Activated CD4-positive, alpha-beta memory T cell treated with anti-CD3 and anti-CD28 coated beads, Interleukin-2, amount 10 ng/mL, durations not matched to agents 7 days and 5 days (primary cell): ENCODE results near the gene KCP. TPM values are rescaled to one million over a fixed set of nuclear protein-coding genes. Genes with fewer than 3 reads are reported as not detected.

Experiments used
- CTCF ChIA-PET: fragments of 350-600 bp; sonication (Branson Sonifier 250); formaldehyde crosslinking; loops from one replicate; lab custom pipeline; 2021; ENCODE audit warnings: antibody characterized with exemption, inconsistent platforms; lab: Charles Lee
- POLR2A ChIA-PET: fragments of 350-600 bp; sonication (Branson Sonifier 250); formaldehyde crosslinking; loops from one replicate; lab custom pipeline; 2021; ENCODE audit warnings: antibody characterized with exemption; lab: Charles Lee
- DNase-seq: peaks from one replicate; pipeline ENCODE4 v3.0.0-alpha.2; 2020
- H3K27ac Mint-ChIP-seq: one replicate; pipeline ENCODE4 v1.8.0; 2021; ENCODE audit warnings: mild to moderate bottlenecking, mixed read lengths
- H3K27me3 Mint-ChIP-seq: one replicate; pipeline ENCODE4 v1.8.0; 2021; ENCODE audit warnings: mixed read lengths
- H3K36me3 Mint-ChIP-seq: one replicate; pipeline ENCODE4 v1.8.0; 2021; ENCODE audit warnings: low read depth, mixed read lengths
- H3K4me1 Mint-ChIP-seq: one replicate; pipeline ENCODE4 v1.8.0; 2021; ENCODE audit warnings: mixed read lengths
- H3K4me3 Mint-ChIP-seq: one replicate; pipeline ENCODE4 v1.8.0; 2021; ENCODE audit warnings: mild to moderate bottlenecking, mixed read lengths
- H3K9me3 Mint-ChIP-seq: one replicate; pipeline ENCODE4 v1.8.0; 2021; ENCODE audit warnings: mixed read lengths
- total RNA-seq, 2 experiments: library from RNA; stranded (reverse); gene quantifications; one replicate each; pipeline ENCODE4 v1.2.3, GENCODE V29; 2021

Gene KCP
- under 1 TPM; 0.20 to 0.33 TPM for total RNA-seq

DNA sequence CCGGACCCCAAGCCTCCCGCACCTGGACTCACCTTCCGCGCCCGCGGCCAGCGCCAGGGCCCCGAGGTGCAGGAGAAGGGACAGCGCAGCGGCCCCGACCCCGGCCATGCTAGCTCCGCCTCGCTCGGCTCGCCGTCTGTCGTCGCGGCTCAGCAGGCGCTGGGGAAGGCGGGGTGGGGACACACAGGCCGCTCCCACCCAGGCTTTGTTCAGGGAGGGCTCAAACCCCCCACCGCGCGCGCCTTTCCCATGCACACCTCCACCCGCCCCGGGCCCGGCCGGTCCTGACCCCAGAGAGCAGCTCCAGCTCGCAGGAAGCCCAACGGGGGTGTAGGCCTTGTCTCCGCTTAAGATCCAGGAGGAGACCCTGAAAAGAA, at the start of gene KCP:
KCP (minus strand) TSS at position 141 of the 377 bp plus-strand sequence; CDS start at position 108, 33 bp downstream.
- Mint-ChIP-seq H3K27ac (no peak within 1 kb of the TSS), H3K27me3 (peaks cover 53% of the 10 kb centered on the region), H3K4me1 (peaks cover 3% of the 10 kb centered on the region), H3K36me3 (no peaks in the 10 kb centered on the region), H3K4me3 (no peak within 1 kb of the TSS), H3K9me3 (no peaks in the 10 kb centered on the region)
- ChIA-PET POLR2A (no interaction called here), CTCF (no interaction called here)
- no peak for DNase-seq

DNA sequence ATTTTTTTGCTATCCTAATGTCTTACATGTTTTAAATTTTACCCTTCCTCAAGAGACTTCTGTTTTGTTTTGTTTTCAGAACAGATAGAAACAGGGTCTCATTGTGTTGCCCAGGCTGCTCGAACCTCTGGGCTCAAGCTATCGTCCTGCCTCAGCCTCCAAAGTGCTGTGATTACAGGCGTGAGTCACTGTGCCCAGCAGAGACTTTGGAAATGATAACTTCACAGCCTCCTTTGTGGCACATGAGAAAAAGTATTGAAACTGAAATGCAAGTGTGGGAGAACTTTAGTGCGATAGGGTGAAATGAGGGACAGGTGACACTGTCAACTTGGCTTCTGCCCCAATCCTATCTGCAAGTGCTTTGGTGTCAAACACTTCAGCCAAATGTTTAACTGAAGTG, 48.8 kb upstream of the KCP start:
- CTCF ChIA-PET: interaction anchor here (1.2 kb wide), 1 partner anchor 132 kb away, joined by 3 read pairs; no protein-coding TSS in a partner anchor
- Mint-ChIP-seq H3K36me3 (peaks cover 66% of the 10 kb centered on the region), H3K9me3 (no peaks in the 10 kb centered on the region), H3K4me1 (peaks cover 16% of the 10 kb centered on the region), H3K27ac (no peak overlapping the region), H3K4me3 (no peak overlapping the region), H3K27me3 (no peaks in the 10 kb centered on the region)
- DNase-seq: no peak
- POLR2A ChIA-PET: no interaction called here

DNA sequence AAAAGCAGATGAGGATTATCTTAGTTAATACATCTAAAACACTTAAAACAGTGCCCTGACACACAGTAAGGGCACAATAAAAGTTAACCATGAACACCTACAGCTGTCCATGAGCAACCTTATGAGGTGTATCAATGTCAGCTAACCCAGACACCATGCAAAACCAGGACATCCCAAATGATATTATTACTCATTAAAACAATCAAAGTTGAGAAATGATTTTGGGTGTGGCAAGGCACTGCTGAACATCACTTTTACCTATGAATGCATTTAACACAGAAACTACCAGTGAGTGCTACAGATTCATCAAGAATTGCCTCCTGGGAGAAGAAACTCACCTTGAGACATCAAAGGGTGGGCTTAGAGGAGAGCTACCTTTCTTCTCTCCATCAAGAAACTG, 45.5 kb upstream of the KCP start:
- Mint-ChIP-seq H3K4me3 (no peak overlapping the region), H3K4me1 (no peaks in the 10 kb centered on the region), H3K36me3 (peaks cover 65% of the 10 kb centered on the region), H3K27me3 (no peaks in the 10 kb centered on the region), H3K27ac (no peak overlapping the region), H3K9me3 (no peaks in the 10 kb centered on the region)
- ChIA-PET POLR2A (interaction anchor here (1.1 kb wide), 1 partner anchor 14 kb away, joined by 4 read pairs; no protein-coding TSS in a partner anchor), CTCF (interaction anchor here (0.9 to 2.8 kb wide), 3 partner anchors 9 to 208 kb away, joined by 4 to 8 read pairs (median 4); no protein-coding TSS in a partner anchor)
- DNase-seq: no peak

DNA sequence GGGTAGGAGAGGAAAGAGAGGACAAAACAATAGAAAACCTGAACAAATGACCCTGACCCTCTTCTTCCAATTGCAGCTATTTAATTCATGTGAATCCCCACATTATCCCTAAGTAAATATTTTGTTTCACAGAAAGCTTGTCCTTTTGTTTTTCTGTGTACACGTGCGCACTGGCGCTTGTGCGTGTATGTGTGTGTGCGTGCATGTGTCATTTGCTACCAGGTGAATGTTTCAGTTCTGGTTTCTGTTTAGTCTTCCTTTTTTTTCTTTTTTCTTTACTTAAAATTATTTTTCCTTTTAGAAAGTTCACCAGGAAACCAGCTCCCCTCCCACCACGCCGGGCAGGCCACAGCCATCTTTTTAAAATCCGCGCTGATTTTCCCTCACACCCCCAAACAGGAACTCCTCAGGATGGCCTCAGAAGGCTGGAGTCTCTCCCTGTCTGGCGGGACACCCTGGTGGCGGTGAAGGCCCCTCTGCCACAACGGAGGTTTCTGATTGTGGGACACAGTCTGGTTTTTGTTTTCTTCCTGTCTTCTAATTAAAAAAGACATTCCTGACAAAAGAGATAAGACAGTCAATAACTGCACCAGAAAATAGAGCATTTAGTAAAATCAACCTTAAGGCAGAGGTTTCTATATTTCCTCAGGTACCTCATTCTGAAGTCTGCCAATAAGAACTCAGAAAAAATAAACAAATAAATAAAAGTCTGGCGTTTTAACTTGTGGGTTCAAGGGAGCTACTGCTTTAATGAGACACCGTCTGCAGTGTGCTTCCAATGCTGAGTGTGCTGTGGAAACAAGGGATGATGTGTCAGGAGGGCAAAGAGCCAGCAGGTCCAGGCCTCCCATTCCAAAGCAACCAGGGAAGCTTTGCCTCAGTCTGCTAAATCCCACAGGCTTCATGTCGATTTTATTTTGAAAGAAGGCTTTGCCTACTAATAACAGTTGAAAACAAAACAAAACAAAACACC, 44.6 kb upstream of the KCP start:
- Mint-ChIP-seq H3K27me3 (no peaks in the 10 kb centered on the region), H3K4me3 (no peak overlapping the region), H3K27ac (no peak overlapping the region), H3K36me3 (peaks cover 69% of the 10 kb centered on the region), H3K9me3 (no peaks in the 10 kb centered on the region), H3K4me1 (no peaks in the 10 kb centered on the region)
- no peak for DNase-seq
- ChIA-PET POLR2A (interaction anchor here (1.1 kb wide), 1 partner anchor 58 kb away, joined by 3 read pairs; no protein-coding TSS in a partner anchor), CTCF (interaction anchor here (0.9 kb wide), 1 partner anchor 209 kb away, joined by 4 read pairs; no protein-coding TSS in a partner anchor)

DNA sequence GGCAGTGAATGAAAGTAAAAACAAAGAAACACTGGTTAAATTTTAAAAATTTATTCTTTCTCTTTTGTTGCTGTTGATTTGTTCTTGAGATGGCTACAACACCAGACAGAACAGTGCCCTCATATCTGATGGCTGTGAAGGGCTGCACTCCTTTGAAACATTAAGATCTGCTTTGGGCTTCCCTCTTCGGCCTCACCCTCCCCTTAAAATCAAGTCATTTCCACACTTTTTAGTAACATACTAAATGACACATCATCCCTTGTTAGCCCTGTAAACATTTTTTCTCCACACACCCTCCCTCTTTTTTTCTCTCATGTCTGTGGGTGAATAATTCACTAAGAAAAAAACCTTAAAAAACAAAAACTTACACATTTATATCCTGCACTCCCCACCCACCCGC, 43.6 kb upstream of the KCP start:
- no peak overlapping the region for H3K4me3 Mint-ChIP-seq
- no peak overlapping the region for H3K27ac Mint-ChIP-seq
- H3K27me3 Mint-ChIP-seq: no peaks in the 10 kb centered on the region
- peaks cover 66% of the 10 kb centered on the region for H3K36me3 Mint-ChIP-seq
- H3K4me1 Mint-ChIP-seq: no peaks in the 10 kb centered on the region
- CTCF ChIA-PET: interaction anchor here (0.6 kb wide), 1 partner anchor 1005 kb away, joined by 3 read pairs; no protein-coding TSS in a partner anchor
- POLR2A ChIA-PET: interaction anchor here (0.8 kb wide), 1 partner anchor 8 kb away, joined by 5 read pairs; no protein-coding TSS in a partner anchor
- no peak for DNase-seq
- no peaks in the 10 kb centered on the region for H3K9me3 Mint-ChIP-seq

DNA sequence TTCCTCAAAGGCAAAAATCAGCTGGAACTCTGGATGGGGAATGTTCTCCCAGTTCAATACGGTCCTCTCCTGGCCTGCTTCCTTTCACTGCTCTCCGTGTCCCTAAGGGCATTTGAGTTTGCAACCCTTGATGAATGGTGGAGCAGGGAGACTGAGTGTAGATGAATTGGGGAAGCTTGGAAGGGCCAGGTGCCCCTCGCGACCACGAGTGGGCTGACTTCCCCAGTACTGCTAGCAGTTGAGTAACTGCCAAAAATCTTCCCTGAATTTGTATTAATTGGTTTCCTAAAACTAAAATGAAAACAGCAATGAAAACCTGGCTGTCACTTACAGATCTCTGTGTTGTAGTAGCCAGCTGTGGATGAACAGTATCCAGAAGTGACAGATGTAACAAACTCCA, 40.8 kb upstream of the KCP start:
- peak overlapping the region; percentile 3 for H3K27ac Mint-ChIP-seq
- ChIA-PET CTCF (no interaction called here), POLR2A (interaction anchor here (1.0 to 2.2 kb wide), 2 partner anchors 11 to 103 kb away, joined by 3 to 5 read pairs; partner anchors contain the start of gene TNPO3)
- peaks cover 52% of the 10 kb centered on the region for H3K36me3 Mint-ChIP-seq
- H3K4me1 Mint-ChIP-seq: no peaks in the 10 kb centered on the region
- DNase-seq: no peak
- H3K9me3 Mint-ChIP-seq: no peaks in the 10 kb centered on the region
- H3K27me3 Mint-ChIP-seq: no peaks in the 10 kb centered on the region
- H3K4me3 Mint-ChIP-seq: no peak overlapping the region

DNA sequence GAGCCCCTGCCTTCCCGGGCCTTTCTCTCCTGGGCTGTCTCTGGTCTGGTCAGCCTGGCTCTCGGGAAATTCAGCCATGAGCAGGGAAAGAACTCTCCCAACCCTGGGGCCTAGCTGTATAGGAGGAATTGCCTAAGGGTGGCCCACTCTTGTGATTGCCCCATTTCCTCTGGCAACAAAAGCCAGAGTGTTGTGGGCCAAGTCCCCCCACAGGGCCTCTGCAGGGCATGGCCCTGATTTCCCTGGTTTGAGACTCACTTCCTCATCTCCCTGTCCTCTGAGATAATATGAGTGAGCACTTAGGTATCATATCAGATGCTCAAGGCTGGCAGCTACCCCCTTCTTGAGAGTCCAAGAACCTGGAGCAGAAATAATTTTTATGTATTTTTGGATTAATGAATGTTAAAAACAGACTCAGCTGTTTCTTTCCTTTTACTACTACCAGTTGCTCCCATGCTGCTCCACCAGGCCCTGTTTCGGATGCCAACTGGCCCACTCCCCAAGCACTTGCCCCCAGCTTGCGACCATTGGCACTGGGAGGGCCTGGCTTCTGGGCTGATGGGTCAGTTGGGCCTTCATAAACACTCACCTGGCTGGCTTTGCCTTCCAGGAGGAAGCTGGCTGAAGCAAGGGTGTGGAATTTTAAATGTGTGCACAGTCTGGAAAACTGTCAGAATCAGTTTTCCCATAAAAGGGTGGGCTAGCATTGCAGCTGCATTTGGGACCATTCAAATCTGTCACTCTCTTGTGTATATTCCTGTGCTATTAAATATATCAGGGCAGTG, 38.7 kb upstream of the KCP start:
- no peak overlapping the region for H3K27ac Mint-ChIP-seq
- H3K4me3 Mint-ChIP-seq: no peak overlapping the region
- CTCF ChIA-PET: interaction anchor here (0.6 to 0.8 kb wide), 2 partner anchors 13 to 183 kb away, joined by 3 to 4 read pairs; no protein-coding TSS in a partner anchor
- H3K4me1 Mint-ChIP-seq: peaks cover 1% of the 10 kb centered on the region
- no peak for DNase-seq
- H3K9me3 Mint-ChIP-seq: no peaks in the 10 kb centered on the region
- peaks cover 42% of the 10 kb centered on the region for H3K36me3 Mint-ChIP-seq
- POLR2A ChIA-PET: interaction anchor here (1.3 to 1.6 kb wide), 3 partner anchors 9 to 16 kb away, joined by 3 to 6 read pairs (median 3); no protein-coding TSS in a partner anchor
- H3K27me3 Mint-ChIP-seq: no peaks in the 10 kb centered on the region

DNA sequence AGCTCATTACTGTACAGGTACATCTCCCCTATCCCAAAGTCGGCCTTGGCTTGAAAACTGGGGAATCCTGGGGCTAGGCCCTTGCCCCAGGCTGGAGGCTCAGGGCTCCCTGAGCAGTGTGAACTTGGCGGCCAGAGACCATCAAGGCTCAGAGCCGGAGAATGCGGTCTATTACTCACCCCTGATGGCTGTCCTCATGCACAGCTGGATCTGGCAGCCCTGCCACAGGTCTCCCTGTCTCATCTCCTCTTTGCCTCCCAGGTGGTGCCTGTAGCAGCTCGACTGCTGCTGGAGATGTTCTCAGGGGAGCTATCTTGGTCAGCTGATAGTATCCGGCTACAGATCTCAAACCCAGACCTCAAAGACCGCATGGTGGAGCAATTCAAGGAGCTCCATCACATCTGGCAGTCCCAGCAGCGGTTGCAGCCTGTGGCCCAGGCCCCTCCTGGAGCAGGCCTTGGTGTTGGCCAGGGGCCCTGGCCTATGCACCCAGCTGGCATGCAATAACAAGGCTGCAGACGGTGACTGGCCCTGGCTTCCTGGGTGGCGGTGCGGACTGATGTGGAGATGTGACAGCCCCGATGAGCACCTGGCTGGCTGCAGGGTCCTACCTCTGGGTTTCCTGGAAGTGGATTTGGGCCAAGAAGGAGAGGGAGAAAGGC, 37.9 kb upstream of the KCP start:
- no peaks in the 10 kb centered on the region for H3K9me3 Mint-ChIP-seq
- CTCF ChIA-PET: interaction anchor here (0.6 to 1.7 kb wide), 6 partner anchors 9 to 182 kb away, joined by 3 to 8 read pairs (median 4); no protein-coding TSS in a partner anchor
- DNase-seq: no peak
- H3K4me3 Mint-ChIP-seq: no peak overlapping the region
- POLR2A ChIA-PET: interaction anchor here (1.6 kb wide), 1 partner anchor 15 kb away, joined by 6 read pairs; no protein-coding TSS in a partner anchor
- H3K27me3 Mint-ChIP-seq: no peaks in the 10 kb centered on the region
- H3K27ac Mint-ChIP-seq: no peak overlapping the region
- peaks cover 1% of the 10 kb centered on the region for H3K4me1 Mint-ChIP-seq
- peaks cover 37% of the 10 kb centered on the region for H3K36me3 Mint-ChIP-seq

DNA sequence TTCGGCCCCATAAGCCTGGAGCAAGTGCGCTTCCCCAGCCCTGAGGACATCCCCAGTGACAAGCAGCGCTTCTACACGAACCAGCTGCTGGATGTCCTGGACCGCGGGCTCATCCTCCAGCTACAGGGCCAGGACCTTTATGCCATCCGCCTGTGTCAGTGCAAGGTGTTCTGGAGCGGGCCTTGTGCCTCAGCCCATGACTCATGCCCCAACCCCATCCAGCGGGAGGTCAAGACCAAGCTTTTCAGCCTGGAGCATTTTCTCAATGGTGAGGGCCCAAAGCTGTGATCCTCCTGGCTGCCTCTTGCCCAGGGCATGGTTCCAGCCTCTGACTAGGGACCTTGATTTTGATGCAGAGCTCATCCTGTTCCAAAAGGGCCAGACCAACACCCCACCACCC, 37.3 kb upstream of the KCP start:
- no peak overlapping the region for H3K27ac Mint-ChIP-seq
- peaks cover 1% of the 10 kb centered on the region for H3K4me1 Mint-ChIP-seq
- H3K9me3 Mint-ChIP-seq: no peaks in the 10 kb centered on the region
- no peak overlapping the region for H3K4me3 Mint-ChIP-seq
- no peak for DNase-seq
- POLR2A ChIA-PET: interaction anchor here (1.6 kb wide), 1 partner anchor 14 kb away, joined by 6 read pairs; no protein-coding TSS in a partner anchor
- CTCF ChIA-PET: interaction anchor here (0.7 to 1.7 kb wide), 6 partner anchors 9 to 144 kb away, joined by 3 to 8 read pairs (median 4); no protein-coding TSS in a partner anchor
- H3K36me3 Mint-ChIP-seq: peaks cover 32% of the 10 kb centered on the region
- no peaks in the 10 kb centered on the region for H3K27me3 Mint-ChIP-seq

DNA sequence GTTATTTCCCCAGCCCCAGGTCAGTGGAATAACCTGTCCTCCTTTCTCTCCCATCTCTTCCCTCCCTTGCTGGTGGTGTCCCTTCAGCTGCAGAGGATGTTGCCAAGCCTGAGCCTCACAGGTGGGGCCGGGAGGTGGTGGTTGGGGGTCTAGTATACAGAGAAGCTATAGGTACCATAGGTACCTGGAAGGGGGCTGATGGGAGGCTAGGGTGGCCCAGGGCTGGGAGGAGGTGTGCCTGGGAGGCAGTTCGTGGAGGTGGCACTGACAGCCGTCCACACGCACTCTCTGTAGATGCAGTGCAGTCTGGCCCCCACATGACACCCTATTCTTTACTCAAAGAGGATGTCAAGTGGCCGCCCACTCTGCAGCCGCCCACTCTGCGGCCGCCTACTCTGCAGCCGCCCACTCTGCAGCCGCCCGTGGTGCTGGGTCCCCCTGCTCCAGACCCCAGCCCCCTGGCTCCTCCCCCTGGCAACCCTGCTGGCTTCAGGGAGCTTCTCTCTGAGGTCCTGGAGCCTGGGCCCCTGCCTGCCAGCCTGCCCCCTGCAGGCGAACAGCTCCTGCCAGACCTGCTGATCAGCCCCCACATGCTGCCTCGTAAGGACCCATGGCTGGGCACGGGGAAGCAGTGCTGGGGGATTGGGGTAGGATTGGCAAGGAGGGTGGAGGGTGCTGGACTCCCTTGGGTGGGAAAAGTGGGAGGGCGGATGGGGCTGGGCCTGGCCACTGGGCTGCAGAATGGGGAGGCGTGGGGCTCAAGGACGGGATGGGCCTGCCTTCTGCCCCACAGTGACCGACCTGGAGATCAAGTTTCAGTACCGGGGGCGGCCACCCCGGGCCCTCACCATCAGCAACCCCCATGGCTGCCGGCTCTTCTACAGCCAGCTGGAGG, 36.7 kb upstream of the KCP start:
- ChIA-PET CTCF (interaction anchor here (0.7 to 1.7 kb wide), 7 partner anchors 10 to 145 kb away, joined by 3 to 8 read pairs (median 3); no protein-coding TSS in a partner anchor), POLR2A (no interaction called here)
- Mint-ChIP-seq H3K4me1 (peaks cover 3% of the 10 kb centered on the region), H3K27ac (no peak overlapping the region), H3K4me3 (no peak overlapping the region), H3K36me3 (peaks cover 27% of the 10 kb centered on the region), H3K9me3 (no peaks in the 10 kb centered on the region), H3K27me3 (no peaks in the 10 kb centered on the region)
- no peak for DNase-seq

DNA sequence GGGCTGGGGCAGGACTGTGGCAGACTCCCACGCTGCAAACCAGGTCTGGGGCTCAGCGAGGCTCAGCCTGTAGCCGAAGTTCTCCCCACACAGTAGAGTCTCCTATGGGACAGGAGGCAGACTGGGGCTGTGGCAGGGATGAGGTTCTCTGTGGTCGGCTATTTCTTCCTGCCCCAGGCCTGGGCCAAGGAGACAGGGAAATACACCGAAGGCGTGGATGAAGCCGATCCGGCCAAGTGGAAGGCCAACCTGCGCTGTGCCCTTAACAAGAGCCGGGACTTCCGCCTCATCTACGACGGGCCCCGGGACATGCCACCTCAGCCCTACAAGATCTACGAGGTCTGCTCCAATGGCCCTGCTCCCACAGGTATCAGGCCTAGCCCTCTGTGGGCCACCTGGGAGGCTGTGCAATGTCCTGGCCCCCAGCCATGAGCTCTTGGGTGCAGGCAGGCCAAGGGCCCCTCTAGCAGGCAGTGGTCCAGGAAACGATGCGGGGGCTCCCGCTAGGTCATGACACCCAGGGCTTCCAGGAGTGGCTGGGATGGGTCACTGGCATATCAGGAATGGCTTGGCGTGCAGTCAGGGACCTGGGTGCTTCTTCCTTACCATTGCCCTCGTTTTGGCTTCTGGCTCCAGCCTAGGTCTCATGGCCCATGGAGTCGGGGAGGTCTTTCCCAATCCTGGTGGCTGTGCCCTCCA, 35.3 kb upstream of the KCP start:
- CTCF ChIA-PET: interaction anchor here (1.3 kb wide), 1 partner anchor 144 kb away, joined by 3 read pairs; no protein-coding TSS in a partner anchor

More for the DNA sequence above, 35.3 kb upstream of the KCP start:
- no peak overlapping the region for H3K27ac Mint-ChIP-seq
- H3K27me3 Mint-ChIP-seq: no peaks in the 10 kb centered on the region
- H3K36me3 Mint-ChIP-seq: peaks cover 21% of the 10 kb centered on the region
- DNase-seq: no peak
- no peaks in the 10 kb centered on the region for H3K9me3 Mint-ChIP-seq
- peaks cover 12% of the 10 kb centered on the region for H3K4me1 Mint-ChIP-seq
- POLR2A ChIA-PET: no interaction called here
- H3K4me3 Mint-ChIP-seq: no peak overlapping the region
